ENCODE data around the gene ZNF496. TPM values are rescaled to one million over a fixed set of nuclear protein-coding genes. Genes with fewer than 3 reads are reported as not detected.
A peak's percentile ranks its signal among the peaks of the same experiment; 100 is the strongest.
"Not testable (repeated sequence)": the region's sequence is repeated elsewhere in the genome, so short reads cannot be mapped to it uniquely, and the experiment has no call there.

The ZNF496 gene
- total RNA-seq, 1 donor from 2014 or later = 6.8 TPM

DNA sequence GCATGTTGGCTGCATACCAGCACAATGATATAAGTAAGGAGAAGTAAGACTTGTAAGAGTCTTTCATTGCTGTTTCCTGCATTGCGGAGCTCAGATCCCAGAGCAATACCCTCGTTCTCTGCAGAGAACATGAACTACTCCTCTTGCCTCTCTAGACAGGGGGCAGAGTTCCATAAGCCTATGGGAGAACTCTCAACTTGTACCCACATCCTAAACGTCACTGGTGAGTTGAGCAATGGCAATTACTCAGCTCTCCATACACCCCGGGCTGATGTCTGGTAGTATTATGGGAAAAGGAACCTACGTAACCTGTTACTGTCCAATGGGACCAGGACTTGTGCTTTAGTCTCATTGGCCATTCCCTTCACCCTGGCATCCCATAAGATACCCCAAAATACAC lies 27.3 kb upstream of the ZNF496 start:
- peak; percentile 69 for ATAC-seq

DNA sequence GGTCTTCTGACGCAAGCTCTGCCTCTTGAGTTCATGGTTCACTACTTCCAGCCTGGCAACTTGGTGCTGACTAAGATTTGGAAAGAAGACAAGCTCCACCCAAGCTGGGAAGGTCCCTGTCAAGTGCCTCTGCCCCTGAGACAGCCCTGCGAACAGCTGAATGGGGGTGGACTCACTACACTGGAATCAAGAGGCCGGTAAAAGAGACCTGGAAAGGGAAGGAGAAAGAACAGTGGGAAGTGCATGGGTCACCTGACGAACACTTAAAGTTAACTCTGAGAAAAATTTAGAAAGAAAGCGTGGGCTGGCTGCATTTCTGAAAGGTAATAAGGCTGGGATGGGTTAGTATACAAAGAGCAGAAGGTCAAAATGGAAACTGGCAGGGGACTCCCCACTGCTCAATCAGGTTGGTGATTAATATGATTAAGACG lies 26.1 kb upstream of the ZNF496 start:
- ATAC-seq = peak; percentile 75

- ATAC-seq = no peak
These were observed 25.5 kb upstream of the ZNF496 start for GRCh38 chr1:247357052-247357780.

DNA sequence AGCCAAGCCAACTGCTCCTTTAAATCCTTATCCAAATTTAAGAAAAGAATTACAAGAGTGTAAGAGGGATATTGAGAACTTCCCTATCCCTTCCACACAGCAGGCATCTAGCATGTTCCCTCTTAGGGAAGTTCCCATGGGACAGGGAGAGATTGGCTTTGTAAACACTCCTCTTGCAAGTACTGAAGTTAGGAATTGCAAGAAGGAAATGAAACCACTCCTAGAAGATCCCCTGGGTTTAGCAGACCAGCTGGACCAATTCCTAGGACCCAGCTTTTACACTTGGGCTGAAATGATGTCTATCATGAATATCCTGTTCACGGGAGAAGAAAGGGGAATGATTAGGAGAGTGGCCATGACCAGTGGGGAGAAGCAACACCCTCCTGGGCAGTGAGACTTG lies 23.5 kb upstream of the ZNF496 start:
- not testable (repeated sequence) for ATAC-seq

GRCh38 chr1:247352175-247352574 lies 20.5 kb upstream of the ZNF496 start:
- peak; percentile 51 for ATAC-seq

GRCh38 chr1:247350587-247350986 lies 18.9 kb upstream of the ZNF496 start:
- ATAC-seq = no peak

DNA sequence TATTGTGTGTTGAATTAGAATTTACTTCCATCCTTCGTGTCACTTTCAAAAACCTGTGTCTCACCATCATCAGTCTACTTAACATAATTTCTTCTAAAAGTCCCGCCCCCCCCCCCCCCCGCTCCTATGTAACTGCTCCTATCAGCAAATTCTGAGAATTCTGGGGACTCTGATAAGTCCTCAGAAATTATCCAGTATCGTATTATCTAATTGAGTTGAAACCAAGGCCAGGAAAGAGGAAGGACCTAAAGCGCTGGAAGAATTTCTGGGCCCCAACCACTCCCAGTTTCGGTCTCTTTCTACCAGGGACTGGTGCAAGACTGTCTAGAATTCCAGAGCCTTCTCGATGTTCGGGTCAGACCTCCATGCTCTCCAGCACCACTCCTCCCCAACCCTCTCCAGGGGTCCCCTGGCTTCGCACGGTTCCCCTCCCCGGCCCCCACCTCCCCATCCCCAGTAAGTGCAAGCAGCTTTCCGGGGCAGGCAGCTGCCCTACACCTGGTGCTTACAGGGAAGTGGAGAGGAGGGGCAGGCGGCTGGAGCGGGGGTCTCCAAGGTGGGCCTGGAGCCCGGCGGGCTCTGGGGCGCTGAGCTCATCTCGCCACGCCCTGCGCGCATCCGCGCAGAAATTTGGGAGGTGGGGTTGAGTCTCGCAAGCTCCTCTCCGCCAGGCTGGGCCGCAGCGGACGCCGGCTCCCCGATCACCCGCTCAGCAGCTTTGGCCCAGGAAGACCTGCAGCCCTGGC lies 16.0 kb upstream of the ZNF496 start:
- ATAC-seq = peak; percentile 17

DNA sequence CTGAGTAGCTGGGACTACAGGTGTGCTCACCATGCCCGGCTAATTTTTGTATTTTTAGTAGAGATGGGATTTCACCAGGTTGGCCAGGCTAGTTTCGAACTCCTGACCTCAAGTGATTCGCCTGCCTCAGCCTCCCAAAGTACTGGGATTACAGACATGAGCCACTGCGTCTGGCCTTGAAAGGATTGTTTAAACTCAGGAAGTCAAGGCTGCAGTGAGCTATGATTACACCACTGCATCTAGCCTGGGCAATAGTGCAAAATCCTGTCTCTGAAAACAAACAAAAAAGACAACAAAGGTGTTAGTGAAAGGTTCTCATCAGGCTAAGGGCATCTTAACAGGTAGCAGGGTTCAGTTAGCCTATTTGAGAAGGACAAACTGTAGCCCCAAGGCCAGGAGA lies 14.2 kb upstream of the ZNF496 start:
- ATAC-seq = no peak

DNA sequence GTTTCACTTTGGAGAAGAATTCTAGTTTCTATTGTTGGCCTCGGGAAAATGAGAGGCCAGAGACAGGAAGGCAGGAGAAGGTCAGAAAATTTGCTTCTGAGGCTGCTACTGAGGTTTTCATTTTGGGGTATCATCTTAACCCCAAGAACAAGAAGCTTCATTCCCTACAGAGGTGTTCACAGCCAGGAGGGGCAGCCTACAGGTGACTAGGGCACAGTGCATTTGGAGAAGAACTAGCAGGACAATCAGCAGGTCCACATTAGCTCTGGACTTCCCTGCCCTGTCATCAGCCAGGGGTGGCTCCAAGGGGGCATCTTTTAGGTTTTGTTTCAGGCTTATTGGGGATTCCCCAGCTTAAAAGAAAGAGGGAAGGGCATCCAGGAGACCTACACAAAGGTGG lies 12.1 kb upstream of the ZNF496 start:
- ATAC-seq = no peak

- no peak for ATAC-seq
These were observed 7.1 kb upstream of the ZNF496 start for GRCh38 chr1:247338723-247339275.

DNA sequence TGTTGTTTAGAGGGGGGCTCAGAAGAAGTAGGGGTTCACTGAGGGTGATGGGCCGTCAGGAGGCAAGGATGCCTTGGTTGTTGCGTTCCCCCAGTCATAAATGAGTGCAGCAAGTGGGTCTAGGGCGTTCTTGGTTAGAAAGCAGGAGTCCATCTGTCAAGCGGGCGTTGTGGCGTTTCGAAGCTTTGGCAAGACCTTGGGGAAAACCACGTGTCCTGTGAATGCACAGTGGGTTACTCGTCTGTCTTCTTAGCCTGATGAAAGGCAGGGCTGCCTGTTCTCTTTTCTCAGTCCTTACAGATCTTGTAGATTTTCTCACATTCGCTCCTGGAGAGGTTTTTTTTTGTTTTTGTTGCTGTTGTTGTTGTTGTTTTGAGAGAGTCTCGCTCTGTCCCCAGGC lies 6.3 kb upstream of the ZNF496 start:
- no peak for ATAC-seq

DNA sequence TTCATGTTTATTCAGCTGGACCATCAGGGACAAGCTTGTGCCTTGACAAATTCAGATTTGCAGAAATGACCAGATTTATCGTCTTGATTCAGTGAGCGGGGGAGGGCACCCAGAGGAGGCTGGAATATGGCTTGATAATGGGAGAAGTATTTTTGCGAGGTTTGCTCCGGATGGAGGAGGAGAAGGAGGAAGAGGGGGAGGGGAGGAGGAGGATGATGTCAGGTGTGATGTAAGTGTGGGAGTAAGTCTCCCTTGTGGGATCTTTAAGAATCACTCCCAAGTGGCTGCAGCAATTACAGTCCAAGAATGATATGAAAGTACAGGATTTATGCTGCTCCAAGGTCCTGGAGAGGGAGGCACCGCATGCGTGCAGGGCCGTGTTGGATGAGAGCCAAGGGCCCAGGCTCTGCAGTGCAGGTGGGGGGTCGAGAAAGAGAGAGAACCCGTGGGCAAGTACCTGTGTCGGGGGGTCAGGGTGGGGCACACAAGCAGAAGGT lies 5.6 kb upstream of the ZNF496 start:
- no peak for ATAC-seq

DNA sequence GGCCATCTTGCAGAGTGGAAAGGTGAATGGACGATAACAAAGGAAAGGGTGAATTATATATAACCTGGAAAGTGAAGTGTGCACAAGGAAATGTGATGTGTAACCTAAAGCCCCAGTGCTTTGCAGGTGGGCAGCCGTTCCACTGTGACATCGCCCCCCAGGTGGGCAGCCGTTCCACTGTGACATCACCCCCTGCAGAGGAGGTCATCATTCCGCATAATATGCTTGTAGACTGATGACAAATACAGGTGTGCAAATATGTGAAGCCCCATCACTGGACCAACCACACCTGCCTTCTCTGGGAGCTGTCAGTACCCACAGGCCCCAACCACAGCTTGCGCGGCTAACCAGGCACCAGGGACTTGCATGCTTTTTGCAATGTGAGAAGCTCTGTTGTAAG lies 4.7 kb upstream of the ZNF496 start:
- no peak for ATAC-seq

DNA sequence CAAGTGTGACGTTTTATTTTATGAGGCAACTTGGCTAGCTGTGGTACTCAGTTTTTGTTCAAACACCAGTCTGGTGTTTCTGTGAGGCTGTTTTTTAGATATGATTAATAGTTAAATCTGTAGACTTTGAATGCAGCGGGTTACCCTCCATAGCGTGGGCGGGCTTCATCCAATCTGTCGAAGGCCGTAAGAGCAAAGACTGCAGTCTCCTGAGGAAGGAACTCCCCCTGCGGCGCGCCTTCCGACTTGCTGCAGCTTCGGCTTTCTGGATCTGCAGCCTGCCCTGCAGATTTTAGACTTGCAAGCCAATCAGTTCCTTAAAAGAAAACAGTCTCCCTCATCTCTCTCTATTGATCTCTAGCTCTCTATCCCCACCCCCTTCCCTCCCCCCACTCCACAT lies 4.2 kb upstream of the ZNF496 start:
- no peak for ATAC-seq

DNA sequence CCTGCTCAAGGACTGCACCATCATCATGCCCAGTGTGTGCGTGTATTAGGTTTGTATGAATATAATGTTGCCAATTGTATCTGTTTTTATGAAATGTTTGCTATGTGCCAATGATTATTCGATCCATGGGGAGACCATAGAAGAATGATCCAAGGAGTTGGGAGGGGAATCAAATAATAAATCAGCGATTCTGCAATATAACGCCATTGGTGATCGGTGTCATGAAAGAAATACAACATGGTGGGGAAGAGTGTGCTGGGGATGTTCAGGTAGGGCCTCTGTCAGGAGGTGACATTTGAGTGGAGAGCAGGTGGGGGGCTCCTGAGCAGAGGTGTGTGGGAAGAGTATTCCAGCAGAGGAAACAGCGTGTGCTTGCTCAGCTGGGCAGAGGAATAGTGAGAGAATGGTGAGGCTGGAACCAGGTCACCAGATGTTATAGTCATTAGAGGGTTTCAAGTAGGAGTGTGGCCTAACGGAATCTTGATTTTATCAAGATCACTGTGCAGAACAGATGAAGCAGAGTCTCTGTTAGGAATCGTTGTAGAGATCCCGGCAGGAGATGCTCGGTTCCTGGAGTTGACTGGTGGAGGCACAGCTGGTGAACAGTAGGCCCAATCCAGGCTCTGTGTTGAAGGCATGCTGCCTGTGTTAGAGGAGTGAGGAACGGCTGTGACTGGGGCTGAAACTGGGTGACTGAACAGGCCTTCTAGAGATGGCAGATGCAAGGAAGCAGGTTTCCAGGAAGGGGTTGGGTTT lies 2.9 kb upstream of the ZNF496 start:
- ATAC-seq = no peak

DNA sequence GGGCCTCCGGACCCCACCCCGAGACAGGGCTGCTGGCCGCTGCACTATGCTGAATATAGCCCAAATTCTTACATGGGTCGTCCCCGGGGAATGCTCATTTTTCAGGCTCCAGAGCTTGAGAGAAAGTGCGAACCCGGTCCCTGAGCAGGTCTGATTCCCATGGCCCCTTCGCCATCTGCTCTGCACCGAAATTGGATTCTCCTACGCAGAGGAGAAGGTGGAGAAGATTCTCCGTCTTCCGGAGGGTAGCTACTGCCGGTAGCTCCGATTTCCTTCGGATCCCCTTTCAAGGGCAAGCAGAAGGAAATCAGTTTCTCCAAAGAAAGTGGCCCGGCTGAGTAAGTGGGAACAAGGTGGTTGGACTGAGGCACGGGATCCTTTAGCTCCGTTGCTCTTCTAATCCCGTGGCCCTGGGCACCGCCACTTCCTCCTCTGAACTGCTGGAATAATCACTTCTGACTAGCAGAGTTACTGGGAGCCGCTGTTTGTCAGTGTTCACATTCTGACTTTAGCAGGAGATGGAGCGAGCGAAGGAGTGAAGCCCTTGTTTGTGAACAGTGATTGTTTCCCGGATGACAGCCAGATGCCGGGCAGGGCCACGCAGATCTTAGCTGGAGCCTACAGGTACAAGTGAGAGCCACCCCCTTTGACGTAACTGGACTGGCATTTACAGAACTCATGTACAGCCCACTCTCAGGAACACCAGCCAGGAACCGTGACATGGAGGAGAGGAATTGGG lies 1.1 kb upstream of the ZNF496 start:
- ATAC-seq = no peak

DNA sequence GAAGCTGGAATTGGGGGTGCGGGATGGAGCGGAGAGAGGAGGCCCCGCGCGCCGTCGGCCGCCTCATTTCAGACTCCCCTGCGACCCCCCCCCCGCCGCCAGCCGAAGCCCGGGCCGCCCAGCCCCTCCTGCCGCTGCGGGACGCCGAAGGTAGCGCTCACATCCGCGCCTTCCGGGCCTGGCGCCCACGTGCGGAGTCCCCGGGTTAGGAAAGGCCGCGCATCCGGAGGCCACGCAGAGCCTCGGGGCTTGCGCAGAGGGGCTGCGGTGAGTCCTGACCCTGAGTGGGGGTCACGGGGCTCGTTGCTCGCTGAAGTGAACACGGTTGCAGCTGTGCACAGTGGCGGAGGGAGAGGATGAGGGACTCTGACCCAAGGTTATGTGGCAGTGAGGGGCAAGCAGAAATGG lies 552 bp upstream of the ZNF496 start:
- peak; percentile 50 for ATAC-seq

DNA sequence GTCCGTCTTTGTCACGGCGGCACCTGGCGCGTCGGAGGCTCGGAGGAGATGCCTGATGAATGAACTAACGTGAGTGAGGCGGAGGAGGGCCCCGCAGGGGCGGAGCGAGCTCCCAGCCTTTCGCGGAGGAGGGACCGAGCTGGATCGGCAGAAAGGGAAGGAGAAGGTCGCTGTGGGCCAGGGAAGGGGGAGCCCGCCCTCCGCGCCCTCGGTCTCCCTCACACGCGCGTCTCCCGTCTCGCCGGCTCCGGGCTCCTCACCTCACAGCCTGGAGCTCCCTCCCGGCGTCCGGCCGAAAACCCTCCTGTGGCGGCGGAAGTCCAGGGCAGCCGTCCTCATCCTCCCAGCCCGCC lies 519 bp downstream of the ZNF496 start:
- ATAC-seq = peak; percentile 84

DNA sequence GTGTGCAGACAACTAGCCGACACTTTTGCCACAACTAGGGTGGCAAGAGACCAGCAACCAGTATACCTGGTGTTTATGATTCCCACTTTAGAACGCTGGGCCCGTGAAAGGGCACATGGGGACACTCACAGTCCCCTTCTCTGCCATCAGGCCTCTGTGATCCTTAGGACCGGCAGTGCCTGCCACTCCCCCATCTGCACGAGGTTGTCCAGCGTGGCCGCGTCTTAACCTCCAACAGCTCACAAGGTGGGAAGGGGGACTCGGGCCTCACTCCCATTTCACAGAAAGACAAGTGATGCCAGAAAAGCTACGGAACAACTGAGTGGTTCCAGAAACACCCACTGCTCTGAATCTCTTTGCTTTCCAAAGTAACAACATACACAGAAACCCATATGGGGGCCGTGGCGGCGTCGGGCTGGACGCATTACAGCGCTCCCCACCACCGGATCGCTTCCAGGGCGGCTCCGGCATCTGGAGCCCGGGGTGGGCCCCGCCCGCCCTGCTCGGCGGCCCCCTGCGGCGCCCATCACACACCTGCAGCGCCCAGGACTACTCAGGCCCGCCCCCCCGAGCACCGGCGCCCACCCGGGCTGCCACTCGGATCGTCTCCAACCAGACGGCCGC lies 1.0 kb downstream of the ZNF496 start:
- no peak for ATAC-seq

DNA sequence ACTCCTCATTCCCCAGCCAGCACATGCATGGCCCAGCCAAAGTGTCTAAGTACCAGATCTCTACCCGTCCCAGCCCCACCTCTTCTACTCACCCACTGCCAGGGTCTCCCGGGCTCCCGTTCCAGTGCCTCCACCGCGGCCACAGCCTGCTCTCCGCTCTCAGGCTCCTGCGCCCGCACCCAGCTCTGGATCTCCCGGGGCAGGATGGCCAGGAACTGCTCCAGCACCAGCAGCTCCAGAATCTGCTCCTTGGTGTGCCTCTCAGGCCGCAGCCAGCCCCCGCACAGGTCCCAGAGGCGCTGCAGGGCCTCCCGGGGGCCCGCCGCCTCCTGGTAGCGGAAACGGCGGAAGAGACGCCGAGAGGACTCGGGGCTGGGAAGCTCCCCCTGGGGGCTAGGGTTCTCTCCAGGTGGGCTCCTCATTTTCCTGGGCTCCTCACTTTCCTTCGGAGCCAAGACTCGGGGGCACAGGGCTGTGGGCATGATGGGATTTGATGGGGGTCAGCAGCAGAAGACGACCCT lies 2.5 kb downstream of the ZNF496 start:
- no peak for ATAC-seq

DNA sequence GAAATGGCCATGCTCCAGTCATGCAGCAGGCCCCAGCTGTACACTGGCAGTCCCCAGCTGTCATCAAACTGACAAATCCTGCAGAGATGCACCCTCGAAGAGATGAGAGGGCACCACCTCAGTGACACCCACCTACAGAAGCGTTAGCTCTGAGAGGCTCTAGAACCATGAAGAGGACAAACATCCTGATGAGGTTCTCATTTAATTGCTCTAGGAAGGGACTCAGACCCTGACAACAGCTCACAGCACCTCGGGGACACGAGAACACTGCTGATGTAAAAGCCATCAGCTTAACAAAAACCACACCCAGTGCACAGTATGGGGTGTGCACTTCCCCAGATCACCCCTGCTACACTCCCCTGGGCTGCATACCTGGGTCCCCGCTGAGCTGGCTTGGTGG lies 3.4 kb downstream of the ZNF496 start:
- ATAC-seq = no peak

All from esophagus mucosa (tissue), 1 donor.